HG02571 (cell line): ENCODE results near the gene RABL2B.
"Not testable (repeated sequence)": the region's sequence is repeated elsewhere in the genome, so short reads cannot be mapped to it uniquely, and the experiment has no call there.

Source experiments
- ATAC-seq: cut with Tn5 transposase; IDR thresholded peaks from one replicate; pipeline ENCODE4 v1.9.1; 2021; ENCODE audit warnings: mild to moderate bottlenecking, moderate library complexity; ENCODE audit not compliant: unreplicated experiment

RABL2B gene

GRCh38 chr22:50783033-50783879 lies at the start of gene RABL2B:
RABL2B (minus strand) TSS chr22:50783636; CDS start chr22:50782294, 1,342 bp downstream.
- peak; percentile 95 for ATAC-seq

- ATAC-seq = not testable (repeated sequence)
These were observed 3.5 kb upstream of the RABL2B start for GRCh38 chr22:50786936-50787335.

GRCh38 chr22:50785289-50785688 lies 1.9 kb upstream of the RABL2B start:
- not testable (repeated sequence) for ATAC-seq

GRCh38 chr22:50783880-50784276 lies 442 bp upstream of the RABL2B start:
- peak; percentile 16 for ATAC-seq

GRCh38 chr22:50782253-50782652 lies 1.2 kb downstream of the RABL2B start:
- not testable (repeated sequence) for ATAC-seq

GRCh38 chr22:50780244-50780643 lies 3.2 kb downstream of the RABL2B start:
- ATAC-seq = not testable (repeated sequence)

- ATAC-seq = not testable (repeated sequence)
These were observed 5.8 kb downstream of the RABL2B start for GRCh38 chr22:50777631-50778030.

- not testable (repeated sequence) for ATAC-seq
These were observed 8.3 kb downstream of the RABL2B start for GRCh38 chr22:50775132-50775531.

- not testable (repeated sequence) for ATAC-seq
These were observed 19.1 kb downstream of the RABL2B start for GRCh38 chr22:50764288-50764687.

- ATAC-seq = not testable (repeated sequence)
These were observed 21.6 kb downstream of the RABL2B start for GRCh38 chr22:50761829-50762228.

- ATAC-seq = not testable (repeated sequence)
These were observed 23.7 kb downstream of the RABL2B start for GRCh38 chr22:50759597-50760341.

GRCh38 chr22:50756949-50757491 lies 26.4 kb downstream of the RABL2B start:
- ATAC-seq = not testable (repeated sequence)

GRCh38 chr22:50756406-50756805 lies 27.0 kb downstream of the RABL2B start:
- ATAC-seq = not testable (repeated sequence)

GRCh38 chr22:50755251-50755650 lies 28.2 kb downstream of the RABL2B start:
- not testable (repeated sequence) for ATAC-seq

- ATAC-seq = not testable (repeated sequence)
These were observed 33.9 kb downstream of the RABL2B start for GRCh38 chr22:50749302-50750074.

- ATAC-seq = not testable (repeated sequence)
These were observed 34.8 kb downstream of the RABL2B start for GRCh38 chr22:50748630-50749029.

- ATAC-seq = not testable (repeated sequence)
These were observed 35.9 kb downstream of the RABL2B start for GRCh38 chr22:50747521-50747920.

GRCh38 chr22:50744424-50744823 lies 39.0 kb downstream of the RABL2B start:
- not testable (repeated sequence) for ATAC-seq

- ATAC-seq = not testable (repeated sequence)
These were observed 42.7 kb downstream of the RABL2B start for GRCh38 chr22:50740714-50741113.

- ATAC-seq = no peak
These were observed 43.5 kb downstream of the RABL2B start for GRCh38 chr22:50739894-50740293.

GRCh38 chr22:50739279-50739691 lies 44.2 kb downstream of the RABL2B start:
- ATAC-seq = no peak
